IMR-90 (cell line): ENCODE data around the gene AHCYL2. TPM values are rescaled to one million over a fixed set of nuclear protein-coding genes. Genes with fewer than 3 reads are reported as not detected.

ENCODE experiments used
- ATAC-seq: fragments of 200-7000 bp; cut with Tn5 transposase; 2 replicates; pipeline ENCODE4 v1.9.1; 2020; ENCODE audit warnings: low read depth, mild to moderate bottlenecking, moderate library complexity
- BruUV-seq: library from RNA; stranded (reverse); fragments of 400-500 nt; replicated peaks from 2 replicates; lab custom pipeline; 2021; lab: Mats Ljungman, UMichigan
- CTCF ChIA-PET: fragments of 300-600 bp; formaldehyde crosslinking; extraction: SDS; loops from one replicate; lab custom pipeline; 2021; ENCODE audit warnings: antibody characterized with exemption; lab: Yijun Ruan, JAX
- POLR2A ChIA-PET: fragments of 300-600 bp; sonication (Branson Sonifier 250); formaldehyde crosslinking; loops from one replicate; lab custom pipeline; 2022; ENCODE audit warnings: antibody characterized with exemption; ENCODE audit not compliant: unreplicated experiment; lab: Charles Lee
- DNase-seq: peaks from one replicate; pipeline ENCODE4 v3.0.0; 2013
- H2AFZ ChIP-seq: replicated peaks from 2 replicates; pipeline ENCODE3; 2013; ENCODE audit warnings: low read length, mild to moderate bottlenecking; ENCODE audit not compliant: poor library complexity
- H2AK5ac ChIP-seq: 2 replicates; pipeline ENCODE4 v1.6.1; 2013; ENCODE audit warnings: low read depth, low read length, inconsistent platforms
- H2AK9ac ChIP-seq: replicated peaks from 2 replicates; pipeline ENCODE3; 2013; ENCODE audit warnings: mild to moderate bottlenecking, low read depth, low read length, moderate library complexity; ENCODE audit not compliant: poor library complexity
- H2BK120ac ChIP-seq: 2 replicates; pipeline ENCODE4 v1.6.1; 2013; ENCODE audit warnings: low read depth, low read length, inconsistent platforms
- H2BK15ac ChIP-seq: 3 replicates; pipeline ENCODE4 v1.6.1; 2013; ENCODE audit warnings: low read depth, low read length, inconsistent platforms
- H2BK20ac ChIP-seq: 2 replicates; pipeline ENCODE4 v1.6.1; 2013; ENCODE audit warnings: low read depth, mild to moderate bottlenecking, inconsistent platforms, low read length, moderate library complexity
- H2BK5ac ChIP-seq: 2 replicates; pipeline ENCODE4 v1.6.1; 2013; ENCODE audit warnings: mild to moderate bottlenecking, low read depth, low read length, inconsistent platforms; ENCODE audit not compliant: poor library complexity, severe bottlenecking
- H3K14ac ChIP-seq: replicated peaks from 2 replicates; pipeline ENCODE4 v1.6.1; 2013; ENCODE audit warnings: low read depth, low read length, inconsistent platforms
- H3K18ac ChIP-seq: 2 replicates; pipeline ENCODE4 v1.6.1; 2013; ENCODE audit warnings: low read depth, low read length, control low read depth
- H3K23ac ChIP-seq: 2 replicates; pipeline ENCODE4 v1.6.1; 2013; ENCODE audit warnings: low read depth, low read length, inconsistent platforms
- H3K27ac ChIP-seq: 2 replicates; pipeline ENCODE4 v1.5.1; 2013; ENCODE audit warnings: mild to moderate bottlenecking, control low read depth, low read length; ENCODE audit not compliant: insufficient read depth
- H3K27me3 ChIP-seq: 2 replicates; pipeline ENCODE4 v1.6.1; 2013; ENCODE audit warnings: low read length; ENCODE audit not compliant: control insufficient read depth, insufficient read depth
- H3K36me3 ChIP-seq: 2 replicates; pipeline ENCODE4 v1.6.1; 2013; ENCODE audit warnings: low read length, mixed read lengths; ENCODE audit not compliant: control insufficient read depth, insufficient read depth
- H3K4ac ChIP-seq: 2 replicates; pipeline ENCODE4 v1.6.1; 2013; ENCODE audit warnings: low read depth, low read length, inconsistent platforms
- H3K4me1 ChIP-seq: 2 replicates; pipeline ENCODE4 v1.6.1; 2013; ENCODE audit warnings: low read length, mixed read lengths; ENCODE audit not compliant: control insufficient read depth, insufficient read depth
- H3K4me2 ChIP-seq: 2 replicates; pipeline ENCODE4 v1.6.1; 2013; ENCODE audit warnings: low read depth, mild to moderate bottlenecking, control low read depth, low read length, moderate library complexity
- H3K4me3 ChIP-seq: 2 replicates; pipeline ENCODE4 v1.5.1; 2013; ENCODE audit warnings: low read depth, mild to moderate bottlenecking, control low read depth, low read length, moderate library complexity; ENCODE audit not compliant: insufficient read depth
- H3K56ac ChIP-seq: 2 replicates; pipeline ENCODE4 v1.6.1; 2013; ENCODE audit warnings: low read length, inconsistent platforms; ENCODE audit not compliant: insufficient read depth; ENCODE audit errors: extremely low read depth
- H3K79me1 ChIP-seq, 2 experiments: 2 replicates each; pipeline ENCODE4 v1.6.1; 2013; ENCODE audit warnings: low read length in 2 of 2, inconsistent platforms in 1 of 2, low read depth in 1 of 2
- H3K9ac ChIP-seq: 2 replicates; pipeline ENCODE4 v1.6.1; 2013; ENCODE audit warnings: low read depth, low read length, control low read depth
- H3K9me1 ChIP-seq: 2 replicates; pipeline ENCODE4 v1.6.1; 2013; ENCODE audit warnings: low read length, inconsistent platforms; ENCODE audit not compliant: insufficient read depth
- H3K9me3 ChIP-seq: 2 replicates; pipeline ENCODE4 v1.6.1; 2013; ENCODE audit warnings: low read length; ENCODE audit not compliant: control insufficient read depth, insufficient read depth
- H4K20me1 ChIP-seq: 2 replicates; pipeline ENCODE4 v1.6.1; 2013; ENCODE audit warnings: low read length, inconsistent platforms; ENCODE audit not compliant: insufficient read depth
- H4K5ac ChIP-seq: 2 replicates; pipeline ENCODE4 v1.6.1; 2013; ENCODE audit warnings: mild to moderate bottlenecking, low read depth, low read length, control low read depth
- H4K8ac ChIP-seq, 2 experiments: 2 replicates each; pipeline ENCODE4 v1.6.1; 2013; ENCODE audit warnings: low read depth in 2 of 2, low read length in 2 of 2, control low read depth in 1 of 2, inconsistent platforms in 1 of 2
- H4K91ac ChIP-seq: 2 replicates; pipeline ENCODE4 v1.6.1; 2013; ENCODE audit warnings: low read depth, low read length, inconsistent platforms; ENCODE audit not compliant: insufficient read depth
- CHD1 ChIP-seq: IDR thresholded peaks from 2 replicates; pipeline ENCODE4 v1.6.1; 2012; ENCODE audit warnings: low read depth, low read length, improper control_type of control experiment
- ELK1 ChIP-seq: fragments of 150-350 bp; IDR thresholded peaks from 2 replicates; pipeline ENCODE4 v1.6.1; 2016; ENCODE audit warnings: low read depth, mild to moderate bottlenecking, low read length, moderate library complexity, borderline replicate concordance
- FOS ChIP-seq: fragments of 150-350 bp; IDR thresholded peaks from 2 replicates; pipeline ENCODE4 v1.6.1; 2016; ENCODE audit warnings: low read depth, low read length
- MAZ ChIP-seq: IDR thresholded peaks from 2 replicates; pipeline ENCODE4 v1.6.1; 2012; ENCODE audit warnings: low read depth, mild to moderate bottlenecking, low read length, improper control_type of control experiment, moderate library complexity, borderline replicate concordance
- NFE2L2 ChIP-seq: fragments of 150-350 bp; IDR thresholded peaks from 2 replicates; pipeline ENCODE4 v1.6.1; 2016; ENCODE audit warnings: low read depth, mild to moderate bottlenecking, low read length
- POLR2A ChIP-seq: IDR thresholded peaks from 2 replicates; pipeline ENCODE4 v1.6.1; 2012; ENCODE audit warnings: mild to moderate bottlenecking, low read depth, low read length
- RAD21 ChIP-seq: IDR thresholded peaks from 2 replicates; pipeline ENCODE4 v1.6.1; 2012; ENCODE audit warnings: low read length, improper control_type of control experiment
- RCOR1 ChIP-seq: IDR thresholded peaks from 2 replicates; pipeline ENCODE4 v1.6.1; 2012; ENCODE audit warnings: mild to moderate bottlenecking, low read length, improper control_type of control experiment; ENCODE audit not compliant: insufficient replicate concordance
- RFX5 ChIP-seq: IDR thresholded peaks from 2 replicates; pipeline ENCODE4 v1.8.0; 2012; ENCODE audit warnings: low read depth, mild to moderate bottlenecking, low read length, moderate library complexity
- SMC3 ChIP-seq: fragments of 150-350 bp; IDR thresholded peaks from 2 replicates; pipeline ENCODE4 v1.6.1; 2016; ENCODE audit warnings: low read depth, mild to moderate bottlenecking, antibody characterized with exemption, low read length, moderate library complexity
- USF2 ChIP-seq: fragments of 150-350 bp; IDR thresholded peaks from 2 replicates; pipeline ENCODE4 v1.6.1; 2017; ENCODE audit warnings: mild to moderate bottlenecking, antibody characterized with exemption, low read length, low read depth
- WGBS, 2 experiments: methylation state at CpG; one replicate each; pipeline versions ENCODE4 v1.1.5 to v1.1.7; 2013; ENCODE audit warnings: missing lambda C conversion rate in 2 of 2; ENCODE audit not compliant: insufficient read length in 1 of 2; ENCODE audit errors: extremely low coverage in 2 of 2; 5-methylcytosine and 5-hydroxymethylcytosine counted together
- dilution Hi-C: fragments of 300-500 bp; cut with HindIII; formaldehyde crosslinking; loops from one replicate; pipeline ENCODE4 v1.14.3; 2018; ENCODE audit warnings: low sequenced_read_pairs; ENCODE audit not compliant: unreplicated experiment
- in situ Hi-C: fragments of 300-500 bp; cut with MboI; formaldehyde crosslinking; loops from 3 replicates; pipeline ENCODE4 v1.14.3; 2019; ENCODE audit warnings: low sequenced_read_pairs, inconsistent platforms, mixed read lengths
- intact Hi-C: fragments of 100-400 bp; cut with micrococcal nuclease; formaldehyde crosslinking; loops from 2 replicates; pipeline ENCODE4 v1.10.0; 2022
- polyA plus RNA-seq, 3 experiments: library from polyadenylated mRNA; depleted of rRNA; stranded (reverse); fragments of >200 nt; gene quantifications; 2 replicates each; pipeline ENCODE4 v1.2.3, GENCODE V29; 2012; ENCODE audit warnings: low replicate concordance in 1 of 3
- total RNA-seq: library from RNA; depleted of rRNA; stranded (reverse); fragments of >200 nt; gene quantifications from 2 replicates; pipeline ENCODE4 v1.2.3, GENCODE V29; 2012
- TF ChIP-seq, protein P1 (sequence below): conservative IDR thresholded peaks from 2 replicates; pipeline ENCODE4 v1.5.1; 2012; ENCODE audit warnings: mild to moderate bottlenecking, low read depth, low read length, improper control_type of control experiment

Gene AHCYL2
- total and polyA plus RNA-seq, 2 of the 4 experiments (the other 2 are of a cell fraction): 5.7 to 7.6 TPM

DNA sequence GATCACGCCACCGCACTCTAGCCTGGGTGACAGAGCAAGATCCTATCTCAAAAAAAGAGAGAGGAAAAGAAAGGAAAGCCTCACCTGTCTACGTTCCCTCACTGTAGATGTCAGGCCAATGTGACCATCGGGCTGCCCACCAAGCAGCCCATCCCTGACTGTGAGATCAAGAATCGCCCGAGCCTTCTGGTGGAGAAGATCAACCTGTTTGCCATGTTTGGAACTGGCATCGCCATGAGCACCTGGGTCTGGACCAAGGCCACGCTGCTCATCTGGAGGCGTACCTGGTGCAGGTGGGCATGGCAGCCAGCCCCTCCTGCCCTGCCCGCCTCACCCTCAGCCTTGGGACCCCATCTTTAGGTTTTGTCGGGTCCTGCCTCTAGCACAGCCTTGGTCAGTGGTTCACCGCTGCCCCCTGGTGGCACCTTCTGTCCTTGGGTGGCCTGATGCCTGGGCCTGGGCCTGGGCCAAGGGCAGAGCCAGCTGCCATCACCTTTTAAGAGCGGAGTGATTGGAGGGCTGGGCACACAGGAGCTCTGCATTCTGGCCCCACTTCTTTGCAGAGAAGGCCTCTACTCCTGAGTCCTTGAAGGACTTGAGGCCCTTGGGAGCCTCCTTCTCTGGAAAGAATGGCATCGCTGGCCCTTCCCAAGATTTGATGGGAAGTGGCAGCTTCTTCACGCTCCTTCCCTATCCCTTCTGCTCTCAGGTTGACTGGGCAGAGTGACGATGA, 14.4 kb upstream of the AHCYL2 start:
- Histone ChIP-seq H3K4ac (no peak overlapping the region), H2AK5ac (no peak overlapping the region), H2AK9ac (no peak overlapping the region), H2BK5ac (no peak overlapping the region), H4K20me1 (no peaks in the 10 kb centered on the region), H4K8ac (no peak overlapping the region), H3K9me1 (no peaks in the 10 kb centered on the region), H3K14ac (no peak overlapping the region), H4K5ac (no peak overlapping the region), H2AFZ (peak overlapping the region; percentile 69), H3K23ac (no peak overlapping the region), H3K9ac (no peak overlapping the region), H2BK15ac (no peak overlapping the region), H3K27me3 (no peaks in the 10 kb centered on the region), H2BK120ac (no peak overlapping the region), H3K79me1 (no peaks in the 10 kb centered on the region), H3K4me1 (no peaks in the 10 kb centered on the region), H3K27ac (no peak overlapping the region), H3K18ac (no peak overlapping the region), H3K4me2 (no peak overlapping the region), H3K36me3 (peaks cover 53% of the 10 kb centered on the region), H4K91ac (no peak overlapping the region), H3K9me3 (no peaks in the 10 kb centered on the region), H2BK20ac (no peak overlapping the region), H3K56ac (no peak overlapping the region), H3K4me3 (no peak overlapping the region)
- TF ChIP-seq POLR2A: no peak
- no peak for TF ChIP-seq NFE2L2
- peak; percentile 79 for TF ChIP-seq SMC3
- TF ChIP-seq MAZ: no peak
- TF ChIP-seq RAD21: peak; percentile 82
- no peak for TF ChIP-seq FOS
- TF ChIP-seq RCOR1: no peak
- TF ChIP-seq, protein P1, sequence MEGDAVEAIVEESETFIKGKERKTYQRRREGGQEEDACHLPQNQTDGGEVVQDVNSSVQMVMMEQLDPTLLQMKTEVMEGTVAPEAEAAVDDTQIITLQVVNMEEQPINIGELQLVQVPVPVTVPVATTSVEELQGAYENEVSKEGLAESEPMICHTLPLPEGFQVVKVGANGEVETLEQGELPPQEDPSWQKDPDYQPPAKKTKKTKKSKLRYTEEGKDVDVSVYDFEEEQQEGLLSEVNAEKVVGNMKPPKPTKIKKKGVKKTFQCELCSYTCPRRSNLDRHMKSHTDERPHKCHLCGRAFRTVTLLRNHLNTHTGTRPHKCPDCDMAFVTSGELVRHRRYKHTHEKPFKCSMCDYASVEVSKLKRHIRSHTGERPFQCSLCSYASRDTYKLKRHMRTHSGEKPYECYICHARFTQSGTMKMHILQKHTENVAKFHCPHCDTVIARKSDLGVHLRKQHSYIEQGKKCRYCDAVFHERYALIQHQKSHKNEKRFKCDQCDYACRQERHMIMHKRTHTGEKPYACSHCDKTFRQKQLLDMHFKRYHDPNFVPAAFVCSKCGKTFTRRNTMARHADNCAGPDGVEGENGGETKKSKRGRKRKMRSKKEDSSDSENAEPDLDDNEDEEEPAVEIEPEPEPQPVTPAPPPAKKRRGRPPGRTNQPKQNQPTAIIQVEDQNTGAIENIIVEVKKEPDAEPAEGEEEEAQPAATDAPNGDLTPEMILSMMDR: peak; percentile 81
- TF ChIP-seq RFX5: no peak
- no peak for TF ChIP-seq CHD1
- no peak for TF ChIP-seq USF2
- no peak for TF ChIP-seq ELK1
- dilution Hi-C loops: no loop called here
- DNase-seq (peak; percentile 44), ATAC-seq (peak; percentile 94)
- intact Hi-C loops: loop anchor here (1.0 kb wide), 1 partner anchor 46 kb away; no protein-coding TSS in a partner anchor
- BruUV-seq: no TSS peak
- 67% methylated on average over 7 of the region's 16 CpGs; no CpG with 5 or more reads in 1 of the 2 experiments for WGBS, 2 experiments
- CTCF ChIA-PET: interaction anchor here (0.6 to 1.2 kb wide), 8 partner anchors 9 to 262 kb away, joined by 3 to 5 read pairs (median 3); no protein-coding TSS in a partner anchor
- in situ Hi-C loops: loop anchor here (10.0 kb wide), 1 partner anchor 434 kb away; no protein-coding TSS in a partner anchor
- POLR2A ChIA-PET: no interaction called here
